ENCODE results near the gene FCMR. TPM values are rescaled to one million over a fixed set of nuclear protein-coding genes. Genes with fewer than 3 reads are reported as not detected.
A peak's percentile ranks its signal among the peaks of the same experiment; 100 is the strongest.

The FCMR gene
- total and polyA plus RNA-seq, 4 donors = 0.70 to 3.6 (median 1.7) TPM

- Histone ChIP-seq H3K4me1 (ENCODE audit: control insufficient read depth in 4 of 4, insufficient read depth in 4 of 4, low read length in 3 of 4) (peaks cover 5 to 34% (median 30%) of the 10 kb centered on the region in 4 donors), H3K9ac (ENCODE audit: low read depth in 1 of 2, low read length in 2 of 2) (no peak overlapping the region), H3K4me3 (ENCODE audit: low read depth in 1 of 3, low read length in 3 of 3) (no peak overlapping the region), H3K27ac (ENCODE audit: low read depth in 1 of 2, low read length in 2 of 2) (no peak overlapping the region), H3K9me3 (ENCODE audit: control insufficient read depth in 4 of 4, low read length in 3 of 4) (no peaks in the 10 kb centered on the region), H3K36me3 (ENCODE audit: control insufficient read depth in 4 of 4, insufficient read depth in 3 of 4, low read depth in 1 of 4, low read length in 3 of 4) (peaks cover 0 to 5% (median 0%) of the 10 kb centered on the region in 4 donors), H3K27me3 (ENCODE audit: control insufficient read depth in 4 of 4, insufficient read depth in 4 of 4, low read length in 3 of 4) (no peaks in the 10 kb centered on the region)
- WGBS = 89% methylated on average over 5 of the region's 5 CpGs
- TF ChIP-seq NR2F2 (IDR thresholded peaks at IDR 0.05) (no peak), RXRA (IDR thresholded peaks at IDR 0.05) (peak in 1 of 2 donors; percentile 12), SP1 (IDR thresholded peaks at IDR 0.05) (no peak), REST (IDR thresholded peaks at IDR 0.05) (no peak), GABPA (IDR thresholded peaks at IDR 0.05 in 1 of 2, conservative IDR thresholded peaks at IDR 0.05 in 1 of 2) (no peak), HNF4G (IDR thresholded peaks at IDR 0.05) (no peak), ZBTB33 (IDR thresholded peaks at IDR 0.05) (no peak), YY1 (IDR thresholded peaks at IDR 0.05) (no peak), EGR1 (IDR thresholded peaks at IDR 0.05; ENCODE audit: low read depth in 2 of 2) (no peak), JUND (IDR thresholded peaks at IDR 0.05) (no peak), FOXA1 (IDR thresholded peaks at IDR 0.05) (no peak), MAX (IDR thresholded peaks at IDR 0.05) (no peak), FOXA2 (IDR thresholded peaks at IDR 0.05) (no peak), RAD21 (IDR thresholded peaks at IDR 0.05) (no peak), HNF4A (conservative IDR thresholded peaks at IDR 0.05) (peak in 1 of 2 donors; percentile 27)
- TF ChIP-seq, protein P1, sequence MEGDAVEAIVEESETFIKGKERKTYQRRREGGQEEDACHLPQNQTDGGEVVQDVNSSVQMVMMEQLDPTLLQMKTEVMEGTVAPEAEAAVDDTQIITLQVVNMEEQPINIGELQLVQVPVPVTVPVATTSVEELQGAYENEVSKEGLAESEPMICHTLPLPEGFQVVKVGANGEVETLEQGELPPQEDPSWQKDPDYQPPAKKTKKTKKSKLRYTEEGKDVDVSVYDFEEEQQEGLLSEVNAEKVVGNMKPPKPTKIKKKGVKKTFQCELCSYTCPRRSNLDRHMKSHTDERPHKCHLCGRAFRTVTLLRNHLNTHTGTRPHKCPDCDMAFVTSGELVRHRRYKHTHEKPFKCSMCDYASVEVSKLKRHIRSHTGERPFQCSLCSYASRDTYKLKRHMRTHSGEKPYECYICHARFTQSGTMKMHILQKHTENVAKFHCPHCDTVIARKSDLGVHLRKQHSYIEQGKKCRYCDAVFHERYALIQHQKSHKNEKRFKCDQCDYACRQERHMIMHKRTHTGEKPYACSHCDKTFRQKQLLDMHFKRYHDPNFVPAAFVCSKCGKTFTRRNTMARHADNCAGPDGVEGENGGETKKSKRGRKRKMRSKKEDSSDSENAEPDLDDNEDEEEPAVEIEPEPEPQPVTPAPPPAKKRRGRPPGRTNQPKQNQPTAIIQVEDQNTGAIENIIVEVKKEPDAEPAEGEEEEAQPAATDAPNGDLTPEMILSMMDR (IDR thresholded peaks at IDR 0.05; ENCODE audit: low read depth, low read length, missing input control) = no peak
- TF ChIP-seq, protein P2, sequence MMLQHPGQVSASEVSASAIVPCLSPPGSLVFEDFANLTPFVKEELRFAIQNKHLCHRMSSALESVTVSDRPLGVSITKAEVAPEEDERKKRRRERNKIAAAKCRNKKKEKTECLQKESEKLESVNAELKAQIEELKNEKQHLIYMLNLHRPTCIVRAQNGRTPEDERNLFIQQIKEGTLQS (IDR thresholded peaks at IDR 0.05) = no peak
- no peak for DNase-seq (ENCODE audit: low spot score)
Measured at GRCh38 chr1:206957639-206958038, 35.9 kb upstream of the FCMR start.

Data from liver (tissue), 9 donors.